HG02798 (cell line): Measurements from ENCODE around the gene MDGA2.
"Not testable (repeated sequence)": the region's sequence is repeated elsewhere in the genome, so short reads cannot be mapped to it uniquely, and the experiment has no call there.

Experiments
- ATAC-seq: cut with Tn5 transposase; IDR thresholded peaks from one replicate; pipeline ENCODE4 v1.9.1; 2021; ENCODE audit warnings: mild to moderate bottlenecking; ENCODE audit not compliant: unreplicated experiment, poor library complexity

The MDGA2 gene

DNA sequence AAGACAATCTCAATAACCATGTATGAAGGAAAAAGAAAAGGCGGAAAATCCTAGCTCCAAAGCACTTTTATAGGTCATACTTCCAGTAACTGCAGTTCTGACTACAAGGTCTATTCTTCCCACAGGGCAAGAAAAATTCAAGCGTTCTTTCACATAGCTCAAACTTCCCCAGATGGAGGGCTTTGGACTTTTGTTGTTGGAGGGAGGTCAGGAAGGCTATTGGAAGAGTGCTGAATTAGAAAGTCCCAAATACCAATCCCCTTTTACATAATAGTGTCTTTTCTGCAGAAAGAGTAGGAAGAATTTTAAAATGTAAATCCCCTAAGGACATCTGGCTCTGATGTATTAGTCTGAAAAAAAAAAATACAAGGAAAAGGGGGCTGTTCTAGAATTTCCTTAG lies 309.4 kb downstream of the MDGA2 start:
- ATAC-seq: no peak

- no peak for ATAC-seq
Measured at GRCh38 chr14:47365233-47365632, 310.2 kb downstream of the MDGA2 start.

- no peak for ATAC-seq
Measured at GRCh38 chr14:47353186-47353585, 322.2 kb downstream of the MDGA2 start.

GRCh38 chr14:47346849-47347248 lies 328.6 kb downstream of the MDGA2 start:
- no peak for ATAC-seq

GRCh38 chr14:47345016-47345415 lies 330.4 kb downstream of the MDGA2 start:
- no peak for ATAC-seq

DNA sequence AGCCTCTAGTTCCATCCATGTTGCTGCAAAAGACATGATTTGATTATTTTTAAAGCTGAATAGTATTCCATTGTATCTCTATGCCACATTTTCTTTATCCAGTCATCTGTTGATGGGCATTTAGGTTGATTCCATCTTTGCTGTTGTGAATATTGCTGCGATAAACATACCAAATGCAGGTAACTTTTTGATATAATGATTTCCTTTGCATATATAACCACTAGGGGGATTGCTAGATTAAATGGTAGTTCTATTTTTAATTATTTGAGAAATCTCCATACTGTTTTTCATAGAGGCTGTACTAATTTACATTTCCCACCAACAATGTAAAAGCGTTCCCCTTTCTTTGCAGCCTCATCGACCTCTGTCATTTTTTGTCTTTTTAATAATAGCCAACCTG lies 342.5 kb downstream of the MDGA2 start:
- ATAC-seq: no peak

- no peak for ATAC-seq
Measured at GRCh38 chr14:47332106-47332505, 343.3 kb downstream of the MDGA2 start.

GRCh38 chr14:47328376-47328775 lies 347.0 kb downstream of the MDGA2 start:
- ATAC-seq: no peak

GRCh38 chr14:47327336-47327735 lies 348.1 kb downstream of the MDGA2 start:
- no peak for ATAC-seq

GRCh38 chr14:47322751-47323150 lies 352.7 kb downstream of the MDGA2 start:
- no peak for ATAC-seq

DNA sequence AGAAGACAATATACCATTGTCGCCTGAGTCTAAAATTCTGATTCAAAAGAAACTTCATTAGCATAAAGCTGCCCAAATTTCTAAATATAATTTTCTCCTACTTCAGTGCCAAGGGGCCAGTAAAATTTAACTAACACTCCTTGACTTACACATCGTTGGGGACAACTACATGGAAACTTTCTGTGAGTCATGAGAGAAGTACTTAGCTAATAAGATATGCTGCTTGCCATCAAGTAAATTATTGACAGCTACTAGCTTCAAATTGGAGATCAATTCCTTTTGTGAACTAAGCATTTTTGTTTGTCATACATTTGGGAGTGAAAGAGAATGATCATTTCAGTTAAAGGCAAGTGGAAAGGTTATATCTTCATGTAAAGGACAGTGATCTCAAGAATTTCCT lies 373.3 kb downstream of the MDGA2 start:
- ATAC-seq: no peak

DNA sequence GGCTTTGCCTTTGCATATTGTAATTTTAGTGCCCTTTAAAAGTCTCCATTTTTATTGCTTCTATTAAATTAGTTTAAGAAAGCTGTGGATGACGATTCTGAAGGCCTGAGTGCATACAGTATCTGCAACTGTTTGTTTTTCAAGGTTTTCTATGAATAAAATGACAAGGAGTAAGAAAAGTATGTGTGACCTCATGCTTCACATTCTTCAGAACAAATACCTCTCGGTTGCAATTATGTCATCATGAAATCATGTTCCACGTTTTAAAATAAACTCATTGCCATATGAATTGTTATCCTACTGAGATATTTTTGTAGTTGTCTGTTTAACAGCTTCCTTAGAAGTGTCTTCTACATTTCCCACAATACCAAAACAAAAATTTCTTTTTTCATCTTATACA lies 374.6 kb downstream of the MDGA2 start:
- ATAC-seq: no peak

DNA sequence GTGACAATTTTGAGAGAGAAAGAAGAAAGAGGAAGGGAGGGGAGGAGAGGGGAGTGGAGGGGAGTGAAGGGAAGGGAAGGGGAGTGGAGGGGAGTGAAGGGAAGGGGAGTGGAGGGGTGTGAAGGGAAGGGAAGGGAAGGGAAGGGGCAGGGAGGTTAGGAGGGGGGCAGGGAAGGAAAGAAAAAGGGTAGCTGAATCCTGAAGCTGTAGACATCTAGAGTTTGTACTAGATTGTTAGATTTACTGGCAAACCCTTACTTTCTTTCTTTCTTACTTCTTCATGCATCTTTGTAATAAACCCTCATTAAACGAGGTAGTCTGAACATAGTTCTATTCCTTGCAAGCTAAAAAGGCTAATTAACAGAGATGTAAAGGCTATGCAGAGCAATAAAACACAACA lies 378.0 kb downstream of the MDGA2 start:
- ATAC-seq: no peak

DNA sequence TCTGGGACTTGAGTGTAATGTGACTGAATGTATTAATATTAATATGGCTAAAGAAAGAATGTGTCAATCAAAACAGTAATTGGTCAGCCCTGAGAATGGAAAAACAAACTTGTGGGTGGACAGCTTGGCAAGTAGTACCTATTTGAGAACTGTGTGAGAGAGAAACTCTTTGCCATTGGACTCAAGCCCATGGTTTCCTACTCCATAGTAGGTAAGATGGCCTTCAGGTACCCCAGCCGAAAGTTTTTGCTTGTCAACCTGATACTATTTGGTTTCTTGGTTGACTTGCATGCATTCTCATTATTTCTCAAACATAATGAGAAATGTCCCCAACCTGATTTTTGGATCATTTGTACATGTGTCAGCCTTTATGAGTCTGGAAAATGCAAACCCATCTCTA lies 391.1 kb downstream of the MDGA2 start:
- ATAC-seq: no peak

- not testable (repeated sequence) for ATAC-seq
Measured at GRCh38 chr14:47281761-47282160, 393.6 kb downstream of the MDGA2 start.

- peak; percentile 80 for ATAC-seq
Measured at GRCh38 chr14:47278233-47278842, 397.1 kb downstream of the MDGA2 start.

DNA sequence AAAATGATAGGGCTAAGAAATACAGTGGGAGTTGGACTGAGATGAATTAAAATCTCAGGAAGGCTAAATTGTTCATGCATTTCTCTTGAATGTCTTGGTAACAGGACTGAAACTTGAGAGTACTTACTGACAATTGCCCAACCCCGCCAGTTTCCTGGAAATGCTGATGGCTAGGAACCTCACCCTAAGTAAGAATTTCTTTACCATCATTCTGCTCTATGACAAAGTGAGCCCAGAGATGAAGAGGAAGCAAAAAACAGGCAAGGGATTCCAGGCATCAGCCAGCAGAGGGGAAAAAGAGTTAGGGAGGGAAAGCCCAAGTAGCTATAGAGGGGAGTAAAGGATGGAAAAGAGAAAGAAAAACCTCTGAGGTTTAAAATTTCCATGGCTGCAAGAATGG lies 397.7 kb downstream of the MDGA2 start:
- ATAC-seq: no peak

DNA sequence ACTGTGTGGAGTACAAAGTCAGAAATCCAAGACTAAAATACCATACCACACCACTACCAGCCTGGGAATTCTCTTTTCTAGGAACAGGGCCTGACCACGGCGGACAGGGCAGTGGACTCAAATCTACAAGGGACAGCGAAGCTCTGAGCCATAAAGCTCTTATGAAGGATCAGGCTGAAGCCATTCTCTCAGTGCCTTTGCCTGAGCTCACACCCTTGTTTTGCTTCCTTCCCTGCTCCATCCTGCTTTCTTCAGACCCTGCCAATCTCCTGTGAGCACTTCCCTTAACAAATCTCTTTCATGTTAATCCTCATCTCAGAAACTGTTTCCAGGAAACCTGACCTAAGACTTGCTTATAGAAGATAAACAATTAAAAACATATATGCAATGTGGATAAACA lies 398.5 kb downstream of the MDGA2 start:
- ATAC-seq: no peak

DNA sequence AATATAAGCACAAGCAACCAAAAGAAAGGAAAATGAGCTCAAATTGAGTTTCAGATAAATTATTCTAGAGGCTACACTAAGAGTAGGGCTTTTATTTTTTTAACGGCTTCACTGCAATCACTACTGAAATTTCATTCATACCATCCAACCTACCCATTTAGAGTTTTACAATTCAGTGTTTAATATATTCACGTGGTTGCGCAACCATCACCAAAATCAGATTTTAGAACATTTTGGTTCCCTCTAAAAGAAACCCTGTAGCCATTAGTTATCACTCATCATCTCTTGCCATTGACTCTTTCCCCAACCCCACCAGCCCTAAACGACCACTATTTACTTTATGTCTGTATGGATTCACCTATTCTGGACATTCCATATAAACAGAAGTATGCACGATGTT lies 401.5 kb downstream of the MDGA2 start:
- no peak for ATAC-seq

GRCh38 chr14:47270715-47271114 lies 404.7 kb downstream of the MDGA2 start:
- ATAC-seq: no peak

- ATAC-seq: no peak
Measured at GRCh38 chr14:47269756-47270492, 405.5 kb downstream of the MDGA2 start.

DNA sequence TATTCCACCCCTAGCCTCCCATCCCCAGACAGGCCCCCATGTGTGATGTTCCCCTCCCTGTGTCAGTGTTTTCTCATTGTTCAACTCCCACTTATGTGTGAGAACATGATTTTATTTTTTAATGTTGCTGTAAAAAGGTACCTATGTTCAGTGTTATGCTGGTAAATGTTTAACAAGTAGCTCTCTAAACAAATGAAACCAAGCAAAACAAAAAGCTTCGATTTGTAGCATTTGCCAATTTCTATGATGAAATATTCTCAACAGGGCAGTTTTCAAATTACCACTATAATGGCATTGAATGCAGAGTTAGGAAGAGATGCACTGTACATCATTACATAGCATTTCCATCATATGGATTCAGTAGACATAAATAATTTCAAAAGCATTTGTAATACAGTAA lies 410.6 kb downstream of the MDGA2 start:
- no peak for ATAC-seq
